HG03565 (cell line): ENCODE data around the gene SON.
"Not testable (repeated sequence)": the region's sequence is repeated elsewhere in the genome, so short reads cannot be mapped to it uniquely, and the experiment has no call there.

Experiments
- ATAC-seq: cut with Tn5 transposase; IDR thresholded peaks from one replicate; pipeline ENCODE4 v1.9.1; 2021; ENCODE audit warnings: mild to moderate bottlenecking, moderate library complexity; ENCODE audit not compliant: unreplicated experiment

Gene SON

GRCh38 chr21:33566514-33566913, 23.7 kb downstream of the SON start:
- ATAC-seq: no peak

- no peak for ATAC-seq
Observed at GRCh38 chr21:33567914-33568313, 25.1 kb downstream of the SON start.

- ATAC-seq: no peak
Observed at GRCh38 chr21:33568448-33568847, 25.6 kb downstream of the SON start.

- no peak for ATAC-seq
Observed at GRCh38 chr21:33569991-33570390, 27.2 kb downstream of the SON start.

GRCh38 chr21:33572350-33572749, 29.5 kb downstream of the SON start:
- no peak for ATAC-seq

- not testable (repeated sequence) for ATAC-seq
Observed at GRCh38 chr21:33576741-33577141, 33.9 kb downstream of the SON start.

GRCh38 chr21:33578214-33578613, 35.4 kb downstream of the SON start:
- ATAC-seq: no peak

GRCh38 chr21:33578959-33579542, 36.2 kb downstream of the SON start:
- no peak for ATAC-seq

- no peak for ATAC-seq
Observed at GRCh38 chr21:33584455-33584854, 41.6 kb downstream of the SON start.

GRCh38 chr21:33586927-33587326, 44.1 kb downstream of the SON start:
- no peak for ATAC-seq

GRCh38 chr21:33587792-33588484, 45.1 kb downstream of the SON start:
- peak; percentile 28 for ATAC-seq

GRCh38 chr21:33588485-33589335, 45.9 kb downstream of the SON start, which contains the start of gene DONSON:
DONSON (minus strand) TSS chr21:33588684; CDS start chr21:33588641, 43 bp downstream.
- peak; percentile 74 for ATAC-seq

- ATAC-seq: no peak
Observed at GRCh38 chr21:33598051-33598450, 55.2 kb downstream of the SON start.

GRCh38 chr21:33608559-33608958, 65.7 kb downstream of the SON start:
- ATAC-seq: no peak

- no peak for ATAC-seq
Observed at GRCh38 chr21:33611006-33611744, 68.3 kb downstream of the SON start.

- not testable (repeated sequence) for ATAC-seq
Observed at GRCh38 chr21:33617565-33617964, 74.7 kb downstream of the SON start.

GRCh38 chr21:33618407-33618806, 75.6 kb downstream of the SON start:
- ATAC-seq: no peak

GRCh38 chr21:33619726-33620125, 76.9 kb downstream of the SON start:
- ATAC-seq: no peak

GRCh38 chr21:33622253-33622652, 79.4 kb downstream of the SON start:
- no peak for ATAC-seq

GRCh38 chr21:33626151-33626550, 83.3 kb downstream of the SON start:
- ATAC-seq: not testable (repeated sequence)
